WTC11 (cell line): ENCODE measurements around the gene ACTMAP.
"Not testable (repeated sequence)": the region's sequence is repeated elsewhere in the genome, so short reads cannot be mapped to it uniquely, and the experiment has no call there.

Experiments
- ATF1 ChIP-seq: sonication (generic); formaldehyde crosslinking; IDR thresholded peaks from 2 replicates; pipeline ENCODE4 v1.8.1; 2023; ENCODE audit warnings: mild to moderate bottlenecking, moderate library complexity, missing genetic modification reagents
- ATF2 ChIP-seq: sonication (generic); formaldehyde crosslinking; IDR thresholded peaks from 2 replicates; pipeline ENCODE4 v1.8.1; 2022; ENCODE audit warnings: low read depth, missing genetic modification reagents, borderline replicate concordance
- CREM ChIP-seq: sonication (generic); formaldehyde crosslinking; IDR thresholded peaks from 2 replicates; pipeline ENCODE4 v1.8.1; 2022; ENCODE audit warnings: mild to moderate bottlenecking, missing genetic modification reagents, moderate library complexity
- CTCF ChIP-seq: fragments of 200-600 bp; IDR thresholded peaks from 2 replicates; pipeline ENCODE4 v1.8.0; 2022; ENCODE audit warnings: antibody characterized with exemption
- E2F4 ChIP-seq: sonication (generic); formaldehyde crosslinking; IDR thresholded peaks from 2 replicates; pipeline ENCODE4 v1.8.1; 2022; ENCODE audit warnings: low read depth, mild to moderate bottlenecking, moderate library complexity, missing genetic modification reagents, borderline replicate concordance
- ESRRA ChIP-seq: sonication (generic); formaldehyde crosslinking; IDR thresholded peaks from 2 replicates; pipeline ENCODE4 v1.8.1; 2022; ENCODE audit warnings: mild to moderate bottlenecking, missing genetic modification reagents, borderline replicate concordance
- FOXP4 ChIP-seq: sonication (generic); formaldehyde crosslinking; IDR thresholded peaks from 2 replicates; pipeline ENCODE4 v1.8.0; 2022; ENCODE audit warnings: mild to moderate bottlenecking, missing genetic modification reagents
- HMGXB4 ChIP-seq: sonication (generic); formaldehyde crosslinking; IDR thresholded peaks from 2 replicates; pipeline ENCODE4 v1.8.1; 2023; ENCODE audit warnings: mild to moderate bottlenecking, moderate library complexity, missing genetic modification reagents
- JUN ChIP-seq: sonication (generic); formaldehyde crosslinking; IDR thresholded peaks from 2 replicates; pipeline ENCODE4 v1.8.0; 2023; ENCODE audit warnings: mild to moderate bottlenecking, missing genetic modification reagents
- MYBL2 ChIP-seq: sonication (generic); formaldehyde crosslinking; IDR thresholded peaks from 2 replicates; pipeline ENCODE4 v1.8.1; 2023; ENCODE audit warnings: mild to moderate bottlenecking, moderate library complexity, missing genetic modification reagents
- SP1 ChIP-seq: sonication (generic); formaldehyde crosslinking; conservative IDR thresholded peaks from 2 replicates; pipeline ENCODE4 v1.8.1; 2022; ENCODE audit warnings: missing genetic modification reagents
- USF1 ChIP-seq: sonication (generic); formaldehyde crosslinking; IDR thresholded peaks from 2 replicates; pipeline ENCODE4 v1.8.0; 2022; ENCODE audit warnings: mild to moderate bottlenecking, missing genetic modification reagents
- ZBTB21 ChIP-seq: sonication (generic); formaldehyde crosslinking; IDR thresholded peaks from 2 replicates; pipeline ENCODE4 v1.8.1; 2023; ENCODE audit warnings: mild to moderate bottlenecking, missing genetic modification reagents, borderline replicate concordance
- ZNF425 ChIP-seq: fragments of 250-450 bp; sonication (Bioruptor Pico); conservative IDR thresholded peaks from 2 replicates; pipeline ENCODE4 v1.9.0; 2021; ENCODE audit warnings: mild to moderate bottlenecking

- not testable (repeated sequence) for TF ChIP-seq CTCF; USF1 (CRISPR knock-in tag); ATF1; ZNF425; HMGXB4 (CRISPR knock-in tag); E2F4 (CRISPR knock-in tag); JUN (CRISPR knock-in tag); ESRRA (CRISPR knock-in tag); CREM (CRISPR knock-in tag); ZBTB21 (CRISPR knock-in tag); MYBL2 (CRISPR knock-in tag); SP1 (CRISPR knock-in tag); ATF2; FOXP4
Measured at GRCh38 chr19:40730065-40730464, 20.2 kb downstream of the ACTMAP start.
